ENCODE data around the gene DNM3.

DNA sequence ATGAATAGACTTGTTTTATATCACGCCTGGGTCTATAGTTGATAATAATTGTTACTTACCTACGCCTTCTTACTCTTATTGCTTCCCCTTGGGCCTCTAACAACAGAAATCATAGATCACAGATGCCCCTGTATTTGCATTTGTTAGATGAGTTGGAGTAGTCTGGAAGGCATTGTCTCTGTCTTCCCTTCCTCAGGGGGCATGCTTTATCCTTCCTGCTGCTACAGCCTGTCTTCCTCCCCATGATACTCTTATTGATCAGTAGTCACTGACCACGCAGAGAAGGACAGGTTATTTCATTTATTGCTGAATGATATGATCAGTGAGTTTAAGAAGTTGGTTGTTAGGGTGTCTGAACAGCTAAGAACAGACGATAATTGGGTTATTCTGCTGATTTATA lies 98.4 kb downstream of the DNM3 start:
- TF ChIP-seq POLR2A (IDR thresholded peaks at IDR 0.05; ENCODE audit: low read length), result no peak
- no peak for TF ChIP-seq GATA1 (IDR thresholded peaks at IDR 0.05; ENCODE audit: low read depth, low read length)
